MM.1S (cell line): ENCODE data around the gene PTPN3.
"Not testable (repeated sequence)": the region's sequence is repeated elsewhere in the genome, so short reads cannot be mapped to it uniquely, and the experiment has no call there.

Experiments
- CTCF ChIP-seq: fragments of 300-600 bp; sonication (generic); IDR thresholded peaks from 2 replicates; pipeline ENCODE4 v1.5.1; 2016; ENCODE audit warnings: antibody characterized with exemption, low read length, mixed read lengths
- EZH2 ChIP-seq: fragments of 300-600 bp; sonication (generic); optimal IDR thresholded peaks from 2 replicates; pipeline ENCODE3; 2017; ENCODE audit warnings: low read depth, mild to moderate bottlenecking, antibody characterized with exemption, low read length, mixed read lengths
- EZH2phosphoT487 ChIP-seq: fragments of 300-600 bp; sonication (generic); IDR thresholded peaks from 2 replicates; pipeline ENCODE4 v1.6.1; 2018; ENCODE audit warnings: antibody characterized with exemption, low read length

DNA sequence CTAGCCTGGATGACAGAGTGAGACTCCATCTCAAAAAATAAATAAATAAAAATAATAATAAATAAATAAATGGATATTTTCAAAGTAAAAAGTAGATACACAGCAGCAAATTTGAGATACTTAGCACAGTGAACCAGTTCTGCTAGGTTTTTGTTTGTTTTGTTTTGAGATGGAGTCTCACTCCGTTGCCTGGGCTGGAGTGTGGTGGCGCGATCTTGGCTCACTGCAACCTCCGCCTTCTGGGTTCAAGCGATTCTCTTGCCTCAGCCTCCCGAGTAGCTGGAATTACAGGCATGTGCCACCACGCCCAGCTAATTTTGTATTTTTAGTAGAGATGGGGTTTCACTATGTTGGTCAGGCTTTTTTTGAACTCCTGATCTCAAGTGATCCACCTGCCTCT, 157.1 kb downstream of the PTPN3 start:
- TF ChIP-seq CTCF, EZH2phosphoT487, EZH2: not testable (repeated sequence)
